H9 (cell line): ENCODE measurements around the gene JAKMIP1. TPM values are rescaled to one million over a fixed set of nuclear protein-coding genes. Genes with fewer than 3 reads are reported as not detected.

Experiments used
- DNase-seq: peaks from one replicate; pipeline ENCODE4 v3.0.0-alpha.2; 2017
- H2AFZ ChIP-seq: one replicate; pipeline ENCODE4 v1.6.1; 2013; ENCODE audit warnings: mild to moderate bottlenecking, low read length, control low read depth, moderate library complexity
- H2AK5ac ChIP-seq: 2 replicates; pipeline ENCODE4 v1.6.1; 2013; ENCODE audit warnings: low read length, control low read depth, mixed read lengths; ENCODE audit not compliant: insufficient read length
- H2BK120ac ChIP-seq: one replicate; pipeline ENCODE4 v1.6.1; 2013; ENCODE audit warnings: low read depth, mild to moderate bottlenecking, low read length, control low read depth, inconsistent platforms; ENCODE audit not compliant: poor library complexity, severe bottlenecking
- H2BK12ac ChIP-seq: 2 replicates; pipeline ENCODE4 v1.6.1; 2013; ENCODE audit warnings: low read length, control low read depth, mixed read lengths, low read depth; ENCODE audit not compliant: insufficient read length
- H2BK15ac ChIP-seq: 2 replicates; pipeline ENCODE4 v1.6.1; 2013; ENCODE audit warnings: low read depth, low read length, control low read depth
- H2BK20ac ChIP-seq: one replicate; pipeline ENCODE4 v1.6.1; 2013; ENCODE audit warnings: low read depth, mild to moderate bottlenecking, low read length, control low read depth, inconsistent platforms; ENCODE audit not compliant: poor library complexity, severe bottlenecking
- H2BK5ac ChIP-seq: 2 replicates; pipeline ENCODE4 v1.6.1; 2013; ENCODE audit warnings: low read length, control low read depth, mixed read lengths; ENCODE audit not compliant: insufficient read length
- H3K14ac ChIP-seq: 2 replicates; pipeline ENCODE4 v1.6.1; 2013; ENCODE audit warnings: low read length, control low read depth; ENCODE audit not compliant: insufficient read depth
- H3K18ac ChIP-seq: 2 replicates; pipeline ENCODE4 v1.6.1; 2013; ENCODE audit warnings: low read depth, mild to moderate bottlenecking, mixed read lengths, low read length, control low read depth; ENCODE audit not compliant: insufficient read length
- H3K23ac ChIP-seq: 2 replicates; pipeline ENCODE4 v1.6.1; 2013; ENCODE audit warnings: low read length, control low read depth, mixed read lengths, low read depth; ENCODE audit not compliant: insufficient read length
- H3K23me2 ChIP-seq: 2 replicates; pipeline ENCODE4 v1.6.1; 2013; ENCODE audit warnings: low read depth, mild to moderate bottlenecking, mixed read lengths, low read length, control low read depth; ENCODE audit not compliant: insufficient read length, poor library complexity, severe bottlenecking
- H3K27ac ChIP-seq: 2 replicates; pipeline ENCODE4 v1.5.1; 2013; ENCODE audit warnings: low read length, control low read depth, mixed read lengths, low read depth; ENCODE audit not compliant: insufficient read length
- H3K27me3 ChIP-seq: 2 replicates; pipeline ENCODE4 v1.6.1; 2013; ENCODE audit warnings: low read length, control low read depth, inconsistent platforms; ENCODE audit not compliant: insufficient read depth
- H3K4ac ChIP-seq: 2 replicates; pipeline ENCODE4 v1.6.1; 2013; ENCODE audit warnings: low read depth, mild to moderate bottlenecking, control low read depth, inconsistent platforms, low read length, moderate library complexity
- H3K4me1 ChIP-seq: 2 replicates; pipeline ENCODE4 v1.6.1; 2013; ENCODE audit warnings: low read length, control low read depth, inconsistent platforms; ENCODE audit not compliant: insufficient read depth
- H3K4me2 ChIP-seq: 2 replicates; pipeline ENCODE4 v1.6.1; 2013; ENCODE audit warnings: low read length, control low read depth, mixed read lengths; ENCODE audit not compliant: insufficient read length, insufficient read depth
- H3K56ac ChIP-seq: 2 replicates; pipeline ENCODE4 v1.6.1; 2013; ENCODE audit warnings: low read depth, mild to moderate bottlenecking, mixed read lengths, low read length, control low read depth; ENCODE audit not compliant: insufficient read length
- H3K79me1 ChIP-seq: 2 replicates; pipeline ENCODE4 v1.6.1; 2013; ENCODE audit warnings: low read depth, mild to moderate bottlenecking, moderate library complexity, low read length, control low read depth, inconsistent platforms; ENCODE audit not compliant: insufficient read depth, poor library complexity, severe bottlenecking
- H3K79me2 ChIP-seq: 2 replicates; pipeline ENCODE4 v1.6.1; 2013; ENCODE audit warnings: low read length, control low read depth, inconsistent platforms; ENCODE audit not compliant: insufficient read depth
- H3K9ac ChIP-seq: 2 replicates; pipeline ENCODE4 v1.6.1; 2013; ENCODE audit warnings: low read length, control low read depth, mixed read lengths; ENCODE audit not compliant: insufficient read length; ENCODE audit errors: extremely low read depth
- H3K9me3 ChIP-seq: one replicate; pipeline ENCODE4 v1.6.1; 2013; ENCODE audit warnings: low read depth, low read length, inconsistent platforms; ENCODE audit not compliant: control insufficient read depth
- H3T11ph ChIP-seq: one replicate; pipeline ENCODE4 v1.6.1; 2013; ENCODE audit warnings: mild to moderate bottlenecking, low read length, control low read depth, inconsistent platforms
- H4K20me1 ChIP-seq: one replicate; pipeline ENCODE4 v1.6.1; 2013; ENCODE audit not compliant: control insufficient read depth, insufficient read length, insufficient read depth
- H4K5ac ChIP-seq: 2 replicates; pipeline ENCODE4 v1.6.1; 2013; ENCODE audit warnings: low read depth, mild to moderate bottlenecking, mixed read lengths, low read length, control low read depth; ENCODE audit not compliant: insufficient read length
- H4K8ac ChIP-seq: replicated peaks from 2 replicates; pipeline ENCODE4 v1.6.1; 2013; ENCODE audit warnings: low read length, control low read depth, mixed read lengths, low read depth; ENCODE audit not compliant: insufficient read length
- H4K91ac ChIP-seq: 2 replicates; pipeline ENCODE4 v1.6.1; 2013; ENCODE audit warnings: low read depth, mild to moderate bottlenecking, moderate library complexity, mixed read lengths, low read length, control low read depth; ENCODE audit not compliant: insufficient read length
- H3K27ac Mint-ChIP-seq, 3 experiments: 2 replicates in 2 of 3; 3 replicates in 1 of 3; pipeline ENCODE4 v1.8.0; 2020 to 2021; ENCODE audit warnings: mixed read lengths in 3 of 3, mild to moderate bottlenecking in 1 of 3, moderate library complexity in 1 of 3
- H3K27me3 Mint-ChIP-seq: 2 replicates; pipeline ENCODE4 v1.8.0; 2021; ENCODE audit warnings: low read depth, mild to moderate bottlenecking, moderate library complexity, mixed read lengths
- H3K36me3 Mint-ChIP-seq, 3 experiments: 2 replicates in 2 of 3; 3 replicates in 1 of 3; pipeline ENCODE4 v1.8.0; 2020 to 2021; ENCODE audit warnings: low read depth in 3 of 3, mixed read lengths in 3 of 3; ENCODE audit not compliant: insufficient read depth in 1 of 3
- H3K4me1 Mint-ChIP-seq, 2 experiments: 2 replicates each; pipeline ENCODE4 v1.8.0; 2020; ENCODE audit warnings: mixed read lengths in 2 of 2
- H3K4me3 Mint-ChIP-seq, 2 experiments: 2 replicates in 1 of 2; 3 replicates in 1 of 2; pipeline ENCODE4 v1.8.0; 2020 to 2021; ENCODE audit warnings: mild to moderate bottlenecking in 2 of 2, mixed read lengths in 2 of 2, moderate library complexity in 1 of 2
- H3K9me3 Mint-ChIP-seq, 2 experiments: 2 replicates in 1 of 2; 3 replicates in 1 of 2; pipeline ENCODE4 v1.8.0; 2020; ENCODE audit warnings: mild to moderate bottlenecking in 2 of 2, mixed read lengths in 2 of 2, moderate library complexity in 1 of 2
- whole genome bisulfite sequencing: extraction: QIAGEN DNeasy Blood & Tissue Kit; methylation state at CpG from one replicate; pipeline ENCODE4 v1.1.7; 2013; ENCODE audit warnings: missing lambda C conversion rate, low lambda C conversion rate, mixed read lengths; ENCODE audit not compliant: insufficient read length; ENCODE audit errors: extremely low coverage; 5-methylcytosine and 5-hydroxymethylcytosine counted together
- total RNA-seq: library from RNA; stranded (reverse); gene quantifications from 2 replicates; pipeline ENCODE4 v1.2.1, GENCODE V29; 2021
- TF ChIP-seq, protein P1 (sequence below): fragments of 200-600 bp; sonication (generic); conservative IDR thresholded peaks from 3 replicates; pipeline ENCODE4 v1.8.0; 2021; ENCODE audit warnings: antibody characterized with exemption, mild to moderate bottlenecking

The JAKMIP1 gene
- total RNA-seq, 1 experiment from 2014 or later = 1.5 TPM

DNA sequence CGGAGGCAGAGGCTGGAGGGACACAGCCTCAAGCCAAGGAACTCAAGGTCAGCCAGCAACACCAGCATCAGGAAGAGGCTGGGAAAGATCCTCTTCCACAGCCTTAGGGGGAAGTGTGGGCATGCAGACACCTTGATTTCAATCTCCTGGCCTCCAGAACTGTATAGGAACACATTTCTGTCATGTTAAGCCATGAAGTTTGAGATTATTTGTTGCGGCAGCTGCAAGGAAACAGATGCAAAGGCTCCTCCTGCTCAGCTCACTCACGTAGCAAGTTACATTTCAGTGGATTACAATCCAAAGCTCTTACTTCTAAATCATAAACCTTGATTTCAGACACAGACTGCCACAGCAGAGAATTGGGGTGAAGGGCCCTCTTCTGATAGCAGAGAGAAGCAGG is 113.5 kb downstream of the JAKMIP1 start:
- Histone ChIP-seq H2BK20ac (no peak overlapping the region), H3K56ac (no peak overlapping the region), H2BK15ac (no peak overlapping the region), H3K9me3 (no peaks in the 10 kb centered on the region), H4K91ac (no peak overlapping the region), H3K27ac (no peak overlapping the region), H3K18ac (no peak overlapping the region), H3K4me1 (no peaks in the 10 kb centered on the region), H2BK12ac (no peak overlapping the region), H4K8ac (no peak overlapping the region), H2AFZ (no peak overlapping the region), H3K23me2 (no peaks in the 10 kb centered on the region), H4K20me1 (no peaks in the 10 kb centered on the region), H3K79me1 (no peaks in the 10 kb centered on the region), H2AK5ac (no peak overlapping the region), H3K4ac (no peak overlapping the region), H2BK5ac (no peak overlapping the region), H3K27me3 (no peaks in the 10 kb centered on the region), H3K23ac (no peak overlapping the region), H3K9ac (no peak overlapping the region), H3K14ac (no peak overlapping the region), H3K4me2 (no peak overlapping the region), H3K79me2 (no peaks in the 10 kb centered on the region), H4K5ac (no peak overlapping the region), H2BK120ac (no peak overlapping the region), H3T11ph (no peak overlapping the region)
- WGBS = no CpG with 5 or more reads among the region's 3 CpGs
- peaks cover 0 to 10% (median 8%) of the 10 kb centered on the region in 3 experiments; a peak in 4 of 7 replicates for H3K36me3 Mint-ChIP-seq
- H3K27ac Mint-ChIP-seq = no peak overlapping the region; a peak in 1 of 7 replicates
- TF ChIP-seq, protein P1, sequence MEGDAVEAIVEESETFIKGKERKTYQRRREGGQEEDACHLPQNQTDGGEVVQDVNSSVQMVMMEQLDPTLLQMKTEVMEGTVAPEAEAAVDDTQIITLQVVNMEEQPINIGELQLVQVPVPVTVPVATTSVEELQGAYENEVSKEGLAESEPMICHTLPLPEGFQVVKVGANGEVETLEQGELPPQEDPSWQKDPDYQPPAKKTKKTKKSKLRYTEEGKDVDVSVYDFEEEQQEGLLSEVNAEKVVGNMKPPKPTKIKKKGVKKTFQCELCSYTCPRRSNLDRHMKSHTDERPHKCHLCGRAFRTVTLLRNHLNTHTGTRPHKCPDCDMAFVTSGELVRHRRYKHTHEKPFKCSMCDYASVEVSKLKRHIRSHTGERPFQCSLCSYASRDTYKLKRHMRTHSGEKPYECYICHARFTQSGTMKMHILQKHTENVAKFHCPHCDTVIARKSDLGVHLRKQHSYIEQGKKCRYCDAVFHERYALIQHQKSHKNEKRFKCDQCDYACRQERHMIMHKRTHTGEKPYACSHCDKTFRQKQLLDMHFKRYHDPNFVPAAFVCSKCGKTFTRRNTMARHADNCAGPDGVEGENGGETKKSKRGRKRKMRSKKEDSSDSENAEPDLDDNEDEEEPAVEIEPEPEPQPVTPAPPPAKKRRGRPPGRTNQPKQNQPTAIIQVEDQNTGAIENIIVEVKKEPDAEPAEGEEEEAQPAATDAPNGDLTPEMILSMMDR = no peak
- H3K4me3 Mint-ChIP-seq = no peak overlapping the region
- peaks cover 10% of the 10 kb centered on the region for H3K27me3 Mint-ChIP-seq
- H3K4me1 Mint-ChIP-seq = peaks cover 12 to 17% of the 10 kb centered on the region in 2 experiments
- DNase-seq = no peak
- 0 out of 5 replicates have a peak, but pooled peaks cover 0 to 2% of the 10 kb centered on the region in 2 experiments for H3K9me3 Mint-ChIP-seq
